ENCODE results near the gene FAM171A1.

FAM171A1 gene

DNA sequence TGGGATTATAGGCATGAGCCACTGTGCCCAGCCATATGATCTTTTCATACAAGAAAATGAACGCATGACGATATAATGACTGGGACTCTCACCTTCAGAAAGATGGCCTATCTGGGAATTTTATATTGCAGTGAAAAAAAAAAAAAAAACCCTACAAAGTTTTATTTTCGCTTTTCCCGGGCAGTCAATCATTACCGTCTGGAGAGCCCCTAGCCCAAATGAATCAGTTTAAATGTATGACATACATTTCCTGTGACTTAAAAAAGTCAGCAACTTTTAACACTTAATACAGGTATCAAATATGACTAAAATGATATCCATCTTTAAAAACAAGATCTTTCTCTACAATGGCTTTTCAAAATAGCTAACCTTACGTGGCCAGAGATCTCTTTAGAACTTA, 154.4 kb downstream of the FAM171A1 start:
- no peak overlapping the region for H3K14ac ChIP-seq (ENCODE audit: low read length in 2 of 2)
- no peak overlapping the region for H3K4ac ChIP-seq (ENCODE audit: low read depth in 1 of 2, low read length in 2 of 2)
- WGBS: 90% methylated on average over 4 of the region's 6 CpGs
- H2BK5ac ChIP-seq (ENCODE audit: low read depth, low read length, poor library complexity, severe bottlenecking): no peak overlapping the region
- no peaks in the 10 kb centered on the region for H3K9me3 ChIP-seq (ENCODE audit: control insufficient read depth, low read length)
- no peak overlapping the region for H3K23ac ChIP-seq (ENCODE audit: low read length in 2 of 2)
- no peak overlapping the region for H3K9ac ChIP-seq (ENCODE audit: low read length)
- H2AK5ac ChIP-seq (ENCODE audit: low read length, severe bottlenecking): no peak overlapping the region
- no peaks in the 10 kb centered on the region for H3K27me3 ChIP-seq (ENCODE audit: control insufficient read depth in 1 of 2, insufficient read depth in 1 of 2, low read length in 2 of 2)
- peaks cover 23 to 30% of the 10 kb centered on the region in 2 experiments for H3K36me3 ChIP-seq (ENCODE audit: control insufficient read depth in 1 of 2, insufficient read depth in 2 of 2, low read depth in 1 of 2, low read length in 2 of 2)
- no peak overlapping the region for H3K4me3 ChIP-seq (ENCODE audit: insufficient read depth in 1 of 2, low read depth in 1 of 2, low read length in 2 of 2)
- no peak overlapping the region for H2AFZ ChIP-seq (ENCODE audit: low read depth, low read length)
- no peak overlapping the region for H4K91ac ChIP-seq (ENCODE audit: low read length)
- H3K27ac ChIP-seq (ENCODE audit: low read length, poor library complexity, severe bottlenecking): no peak overlapping the region
- no peaks in the 10 kb centered on the region for H3K4me1 ChIP-seq (ENCODE audit: control insufficient read depth, insufficient read depth, low read depth, low read length)
- H3K79me1 ChIP-seq (replicated peaks; ENCODE audit: low read length, poor library complexity, severe bottlenecking): peaks cover 15% of the 10 kb centered on the region
- H2BK12ac ChIP-seq (ENCODE audit: low read length in 2 of 2): no peak overlapping the region
- no peak overlapping the region for H3K18ac ChIP-seq (ENCODE audit: low read depth in 1 of 2, low read length in 2 of 2)
- H2BK15ac ChIP-seq (ENCODE audit: low read depth, poor library complexity, severe bottlenecking): no peak overlapping the region
- no peak overlapping the region for H3K4me2 ChIP-seq (ENCODE audit: low read length, poor library complexity, severe bottlenecking)
- H2BK120ac ChIP-seq (ENCODE audit: low read depth, low read length): no peak overlapping the region
- no peak overlapping the region for H4K8ac ChIP-seq (ENCODE audit: low read length)
- DNase-seq: no peak

DNA sequence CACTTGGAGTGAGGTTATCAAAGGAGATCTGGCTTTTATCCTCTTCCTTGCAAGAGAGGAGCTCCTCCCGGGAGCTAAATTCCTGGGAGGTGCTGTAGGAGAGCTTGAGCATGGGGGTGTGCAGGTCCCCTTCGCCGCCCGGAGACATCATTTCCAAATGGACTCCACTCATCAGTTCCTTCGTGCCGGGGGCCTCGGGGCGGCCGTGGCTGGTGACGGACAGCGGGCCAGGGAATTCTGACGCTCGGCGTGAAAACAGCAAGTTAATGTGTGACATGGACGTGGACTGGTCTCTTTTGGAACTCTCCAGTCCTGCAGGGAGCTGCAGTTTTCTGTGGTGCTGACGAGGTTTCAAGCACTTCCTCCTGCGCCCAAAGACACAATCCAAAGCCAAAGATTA, 156.9 kb downstream of the FAM171A1 start:
- no peak overlapping the region for H3K23ac ChIP-seq (ENCODE audit: low read length in 2 of 2)
- H3K4ac ChIP-seq (ENCODE audit: low read depth in 1 of 2, low read length in 2 of 2): no peak overlapping the region
- H3K14ac ChIP-seq (ENCODE audit: low read length in 2 of 2): no peak overlapping the region
- no peak overlapping the region for H2AFZ ChIP-seq (ENCODE audit: low read depth, low read length)
- no peak overlapping the region for H3K18ac ChIP-seq (ENCODE audit: low read depth in 1 of 2, low read length in 2 of 2)
- no peak overlapping the region for H3K4me2 ChIP-seq (ENCODE audit: low read length, poor library complexity, severe bottlenecking)
- no peak overlapping the region for H3K9ac ChIP-seq (ENCODE audit: low read length)
- H3K27me3 ChIP-seq (ENCODE audit: control insufficient read depth in 1 of 2, insufficient read depth in 1 of 2, low read length in 2 of 2): no peaks in the 10 kb centered on the region
- no peak overlapping the region for H4K91ac ChIP-seq (ENCODE audit: low read length)
- H2BK120ac ChIP-seq (ENCODE audit: low read depth, low read length): no peak overlapping the region
- H3K27ac ChIP-seq (ENCODE audit: low read length, poor library complexity, severe bottlenecking): no peak overlapping the region
- H3K79me1 ChIP-seq (replicated peaks; ENCODE audit: low read length, poor library complexity, severe bottlenecking): peaks cover 23% of the 10 kb centered on the region
- no peak for DNase-seq
- no peak overlapping the region for H2BK15ac ChIP-seq (ENCODE audit: low read depth, poor library complexity, severe bottlenecking)
- H3K4me1 ChIP-seq (ENCODE audit: control insufficient read depth, insufficient read depth, low read depth, low read length): peaks cover 6% of the 10 kb centered on the region
- 96% methylated on average over 17 of the region's 17 CpGs for WGBS
- no peak overlapping the region for H4K8ac ChIP-seq (ENCODE audit: low read length)
- peaks cover 23 to 34% of the 10 kb centered on the region in 2 experiments for H3K36me3 ChIP-seq (ENCODE audit: control insufficient read depth in 1 of 2, insufficient read depth in 2 of 2, low read depth in 1 of 2, low read length in 2 of 2)
- no peak overlapping the region for H3K4me3 ChIP-seq (ENCODE audit: insufficient read depth in 1 of 2, low read depth in 1 of 2, low read length in 2 of 2)
- no peaks in the 10 kb centered on the region for H3K9me3 ChIP-seq (ENCODE audit: control insufficient read depth, low read length)
- H2BK5ac ChIP-seq (ENCODE audit: low read depth, low read length, poor library complexity, severe bottlenecking): no peak overlapping the region
- H2BK12ac ChIP-seq (ENCODE audit: low read length in 2 of 2): no peak overlapping the region
- no peak overlapping the region for H2AK5ac ChIP-seq (ENCODE audit: low read length, severe bottlenecking)

- H3K4me2 ChIP-seq (ENCODE audit: low read length, poor library complexity, severe bottlenecking): no peak overlapping the region
- H3K27me3 ChIP-seq (ENCODE audit: control insufficient read depth in 1 of 2, insufficient read depth in 1 of 2, low read length in 2 of 2): no peaks in the 10 kb centered on the region
- H3K27ac ChIP-seq (ENCODE audit: low read length, poor library complexity, severe bottlenecking): no peak overlapping the region
- no peak overlapping the region for H2AK5ac ChIP-seq (ENCODE audit: low read length, severe bottlenecking)
- no peak overlapping the region for H3K23ac ChIP-seq (ENCODE audit: low read length in 2 of 2)
- no peak overlapping the region for H2BK12ac ChIP-seq (ENCODE audit: low read length in 2 of 2)
- no peak overlapping the region for H3K4me3 ChIP-seq (ENCODE audit: insufficient read depth in 1 of 2, low read depth in 1 of 2, low read length in 2 of 2)
- no peak overlapping the region for H4K8ac ChIP-seq (ENCODE audit: low read length)
- DNase-seq: no peak
- H3K4ac ChIP-seq (ENCODE audit: low read depth in 1 of 2, low read length in 2 of 2): no peak overlapping the region
- H4K91ac ChIP-seq (ENCODE audit: low read length): no peak overlapping the region
- peaks cover 23% of the 10 kb centered on the region for H3K79me1 ChIP-seq (replicated peaks; ENCODE audit: low read length, poor library complexity, severe bottlenecking)
- H2BK120ac ChIP-seq (ENCODE audit: low read depth, low read length): no peak overlapping the region
- H2AFZ ChIP-seq (ENCODE audit: low read depth, low read length): no peak overlapping the region
- no peak overlapping the region for H3K18ac ChIP-seq (ENCODE audit: low read depth in 1 of 2, low read length in 2 of 2)
- H3K4me1 ChIP-seq (ENCODE audit: control insufficient read depth, insufficient read depth, low read depth, low read length): peaks cover 6% of the 10 kb centered on the region
- no peak overlapping the region for H2BK15ac ChIP-seq (ENCODE audit: low read depth, poor library complexity, severe bottlenecking)
- H3K36me3 ChIP-seq (ENCODE audit: control insufficient read depth in 1 of 2, insufficient read depth in 2 of 2, low read depth in 1 of 2, low read length in 2 of 2): peaks cover 19 to 29% of the 10 kb centered on the region in 2 experiments
- H3K9ac ChIP-seq (ENCODE audit: low read length): no peak overlapping the region
- no peaks in the 10 kb centered on the region for H3K9me3 ChIP-seq (ENCODE audit: control insufficient read depth, low read length)
- H3K14ac ChIP-seq (ENCODE audit: low read length in 2 of 2): no peak overlapping the region
- WGBS: 97% methylated on average over 18 of the region's 18 CpGs
- no peak overlapping the region for H2BK5ac ChIP-seq (ENCODE audit: low read depth, low read length, poor library complexity, severe bottlenecking)
Observed at GRCh38 chr10:15213461-15213861, 157.6 kb downstream of the FAM171A1 start.

GRCh38 chr10:15211464-15211979, 159.6 kb downstream of the FAM171A1 start:
- no peaks in the 10 kb centered on the region for H3K27me3 ChIP-seq (ENCODE audit: control insufficient read depth in 1 of 2, insufficient read depth in 1 of 2, low read length in 2 of 2)
- no peak overlapping the region for H3K23ac ChIP-seq (ENCODE audit: low read length in 2 of 2)
- H2BK12ac ChIP-seq (ENCODE audit: low read length in 2 of 2): no peak overlapping the region
- H3K4me1 ChIP-seq (ENCODE audit: control insufficient read depth, insufficient read depth, low read depth, low read length): peaks cover 9% of the 10 kb centered on the region
- no peak overlapping the region for H2BK15ac ChIP-seq (ENCODE audit: low read depth, poor library complexity, severe bottlenecking)
- H3K9me3 ChIP-seq (ENCODE audit: control insufficient read depth, low read length): no peaks in the 10 kb centered on the region
- no peak overlapping the region for H3K14ac ChIP-seq (ENCODE audit: low read length in 2 of 2)
- no peak overlapping the region for H4K91ac ChIP-seq (ENCODE audit: low read length)
- peak overlapping the region; percentile 53 for H3K27ac ChIP-seq (ENCODE audit: low read length, poor library complexity, severe bottlenecking)
- no peak overlapping the region for H3K4me2 ChIP-seq (ENCODE audit: low read length, poor library complexity, severe bottlenecking)
- H2AK5ac ChIP-seq (ENCODE audit: low read length, severe bottlenecking): peak overlapping the region; percentile 64
- peaks cover 24% of the 10 kb centered on the region for H3K79me1 ChIP-seq (replicated peaks; ENCODE audit: low read length, poor library complexity, severe bottlenecking)
- no peak overlapping the region for H2AFZ ChIP-seq (ENCODE audit: low read depth, low read length)
- no peak overlapping the region for H3K4ac ChIP-seq (ENCODE audit: low read depth in 1 of 2, low read length in 2 of 2)
- no peak overlapping the region for H3K18ac ChIP-seq (ENCODE audit: low read depth in 1 of 2, low read length in 2 of 2)
- H4K8ac ChIP-seq (ENCODE audit: low read length): peak overlapping the region; percentile 21
- peak overlapping the region; percentile 65 for H3K9ac ChIP-seq (ENCODE audit: low read length)
- peaks cover 22 to 28% of the 10 kb centered on the region in 2 experiments for H3K36me3 ChIP-seq (ENCODE audit: control insufficient read depth in 1 of 2, insufficient read depth in 2 of 2, low read depth in 1 of 2, low read length in 2 of 2)
- peak overlapping the region in 1 of 2 experiments; percentile 17 for H3K4me3 ChIP-seq (ENCODE audit: insufficient read depth in 1 of 2, low read depth in 1 of 2, low read length in 2 of 2)
- WGBS: 51% methylated on average over 6 of the region's 6 CpGs
- DNase-seq: peak; percentile 73
- H2BK5ac ChIP-seq (ENCODE audit: low read depth, low read length, poor library complexity, severe bottlenecking): no peak overlapping the region
- no peak overlapping the region for H2BK120ac ChIP-seq (ENCODE audit: low read depth, low read length)
